CD4-positive, alpha-beta T cell treated with Interferon alpha-2 for 1 hour (primary cell): ENCODE measurements around the gene MMP20.
A peak's percentile ranks its signal among the peaks of the same experiment; 100 is the strongest.
"Not testable (repeated sequence)": the region's sequence is repeated elsewhere in the genome, so short reads cannot be mapped to it uniquely, and the experiment has no call there.

ENCODE experiments used
- DNase-seq, 2 donors: peaks; one replicate each; pipeline ENCODE4 v3.0.0-alpha.2; 2020 to 2022

The MMP20 gene, protein sequence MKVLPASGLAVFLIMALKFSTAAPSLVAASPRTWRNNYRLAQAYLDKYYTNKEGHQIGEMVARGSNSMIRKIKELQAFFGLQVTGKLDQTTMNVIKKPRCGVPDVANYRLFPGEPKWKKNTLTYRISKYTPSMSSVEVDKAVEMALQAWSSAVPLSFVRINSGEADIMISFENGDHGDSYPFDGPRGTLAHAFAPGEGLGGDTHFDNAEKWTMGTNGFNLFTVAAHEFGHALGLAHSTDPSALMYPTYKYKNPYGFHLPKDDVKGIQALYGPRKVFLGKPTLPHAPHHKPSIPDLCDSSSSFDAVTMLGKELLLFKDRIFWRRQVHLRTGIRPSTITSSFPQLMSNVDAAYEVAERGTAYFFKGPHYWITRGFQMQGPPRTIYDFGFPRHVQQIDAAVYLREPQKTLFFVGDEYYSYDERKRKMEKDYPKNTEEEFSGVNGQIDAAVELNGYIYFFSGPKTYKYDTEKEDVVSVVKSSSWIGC

GRCh38 chr11:102625177-102625576, at the start of gene MMP20:
Gene MMP20 (minus strand): TSS chr11:102625332. CDS start chr11:102625319, 13 bp downstream.
- no peak for DNase-seq

- DNase-seq = no peak
Observed at GRCh38 chr11:102669664-102670063, 44.5 kb upstream of the MMP20 start.

GRCh38 chr11:102666331-102666957, 41.3 kb upstream of the MMP20 start:
- peak in 1 of 2 donors; percentile 48 for DNase-seq

DNA sequence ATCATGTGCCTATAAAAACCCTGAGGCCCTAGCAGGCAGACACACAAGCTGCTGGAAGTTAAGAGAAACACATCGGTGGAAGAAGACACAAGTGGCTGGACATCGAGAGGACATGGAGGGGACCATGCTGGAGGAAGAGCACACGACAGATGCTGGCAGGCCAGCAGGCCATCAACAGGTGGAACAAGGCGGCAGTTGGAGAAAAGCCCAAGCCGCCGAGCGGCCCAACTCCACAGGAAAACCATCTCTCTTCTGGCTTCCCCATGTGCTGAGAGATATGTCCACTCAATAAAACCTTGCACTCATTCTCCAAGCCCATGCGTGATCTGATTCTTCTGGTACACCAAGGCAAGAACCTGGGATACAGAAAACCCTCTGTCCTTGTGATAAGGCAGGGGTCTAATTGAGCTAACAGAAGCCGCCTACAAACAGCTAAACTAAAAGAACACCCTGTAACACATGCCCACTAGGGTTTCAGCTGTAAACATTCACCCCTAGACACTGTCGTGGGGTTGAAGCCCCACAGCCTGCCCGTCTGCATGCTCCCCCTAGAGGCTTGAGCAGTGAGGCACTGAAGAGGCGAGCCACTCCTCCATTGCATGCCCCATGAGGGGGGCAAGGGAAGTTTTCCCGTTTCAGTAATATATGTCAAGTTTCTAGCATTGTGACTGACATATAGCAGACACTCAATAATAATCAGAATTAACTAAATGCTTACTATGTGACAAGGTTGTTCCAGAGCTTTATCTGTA, 39.0 kb upstream of the MMP20 start:
- DNase-seq = peak in 1 of 2 donors; percentile 18

- no peak for DNase-seq
Observed at GRCh38 chr11:102662607-102663006, 37.5 kb upstream of the MMP20 start.

DNA sequence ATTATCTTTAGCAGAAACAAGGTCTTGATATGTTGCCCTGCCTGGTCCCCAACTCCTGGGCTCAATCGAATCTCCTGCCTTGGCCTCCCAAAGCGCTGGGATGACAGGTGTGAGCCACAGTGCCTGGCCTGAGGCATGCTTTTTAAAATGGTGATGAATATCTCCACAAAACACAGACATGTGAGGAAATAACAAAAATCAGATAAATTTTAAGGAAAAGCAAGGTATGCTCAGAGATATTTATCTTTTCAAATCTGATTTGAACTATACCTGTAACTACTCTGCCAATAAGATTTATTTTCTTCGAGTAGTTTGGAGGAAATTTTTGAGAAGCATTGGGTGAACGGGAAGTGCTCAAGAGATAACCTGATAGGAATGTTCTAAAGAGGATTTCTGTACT, 35.9 kb upstream of the MMP20 start:
- DNase-seq = no peak

GRCh38 chr11:102656528-102656927, 31.4 kb upstream of the MMP20 start:
- no peak for DNase-seq

DNA sequence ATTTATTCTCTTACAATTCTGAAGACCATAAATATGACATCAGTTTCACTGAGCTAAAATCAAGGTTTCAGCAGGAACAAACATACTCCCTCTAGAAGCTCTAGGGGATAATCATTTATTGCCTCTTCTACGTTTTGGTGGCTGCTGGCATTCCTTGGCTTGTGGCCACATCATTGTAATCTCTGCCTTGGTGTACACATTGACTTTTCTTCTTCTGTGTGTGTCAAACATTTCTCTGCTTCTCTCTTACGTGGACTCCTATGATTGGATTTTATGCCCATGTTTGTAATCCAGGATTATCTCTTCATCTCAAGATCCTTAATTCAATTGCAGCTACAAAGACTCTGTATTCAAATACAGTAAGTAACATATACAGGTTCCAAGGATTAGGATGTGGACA, 30.4 kb upstream of the MMP20 start:
- DNase-seq = no peak

GRCh38 chr11:102654761-102655160, 29.6 kb upstream of the MMP20 start:
- DNase-seq = no peak

DNA sequence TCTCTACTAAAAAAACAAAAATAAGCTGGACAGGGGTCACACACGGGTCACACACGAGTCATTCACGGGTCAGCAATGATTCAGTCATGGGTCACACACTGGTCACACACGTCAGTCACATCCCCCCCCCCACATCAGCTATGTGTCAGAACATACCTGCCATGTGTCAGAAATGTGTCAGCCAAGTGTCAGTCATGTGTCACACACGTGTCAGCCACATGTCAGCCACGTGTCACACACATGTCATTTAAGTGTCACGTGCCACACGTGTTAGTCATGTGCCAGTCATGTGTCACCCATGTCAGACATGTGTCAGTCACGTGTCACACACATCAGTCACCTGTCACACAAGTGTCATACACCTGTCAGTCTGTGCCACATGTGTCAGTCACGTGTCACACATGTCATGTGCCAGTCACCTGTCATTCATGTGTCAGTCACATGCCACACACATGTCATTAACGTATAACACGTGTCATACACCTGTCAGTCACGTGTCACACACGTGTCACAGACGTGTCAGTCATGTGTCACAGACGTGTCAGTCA, 28.7 kb upstream of the MMP20 start:
- DNase-seq = no peak

- DNase-seq = no peak
Observed at GRCh38 chr11:102647430-102647829, 22.3 kb upstream of the MMP20 start.

- no peak for DNase-seq
Observed at GRCh38 chr11:102643941-102644340, 18.8 kb upstream of the MMP20 start.

GRCh38 chr11:102640946-102641345, 15.8 kb upstream of the MMP20 start:
- DNase-seq = no peak

- no peak for DNase-seq
Observed at GRCh38 chr11:102639656-102640055, 14.5 kb upstream of the MMP20 start.

- DNase-seq = no peak
Observed at GRCh38 chr11:102637731-102638130, 12.6 kb upstream of the MMP20 start.

DNA sequence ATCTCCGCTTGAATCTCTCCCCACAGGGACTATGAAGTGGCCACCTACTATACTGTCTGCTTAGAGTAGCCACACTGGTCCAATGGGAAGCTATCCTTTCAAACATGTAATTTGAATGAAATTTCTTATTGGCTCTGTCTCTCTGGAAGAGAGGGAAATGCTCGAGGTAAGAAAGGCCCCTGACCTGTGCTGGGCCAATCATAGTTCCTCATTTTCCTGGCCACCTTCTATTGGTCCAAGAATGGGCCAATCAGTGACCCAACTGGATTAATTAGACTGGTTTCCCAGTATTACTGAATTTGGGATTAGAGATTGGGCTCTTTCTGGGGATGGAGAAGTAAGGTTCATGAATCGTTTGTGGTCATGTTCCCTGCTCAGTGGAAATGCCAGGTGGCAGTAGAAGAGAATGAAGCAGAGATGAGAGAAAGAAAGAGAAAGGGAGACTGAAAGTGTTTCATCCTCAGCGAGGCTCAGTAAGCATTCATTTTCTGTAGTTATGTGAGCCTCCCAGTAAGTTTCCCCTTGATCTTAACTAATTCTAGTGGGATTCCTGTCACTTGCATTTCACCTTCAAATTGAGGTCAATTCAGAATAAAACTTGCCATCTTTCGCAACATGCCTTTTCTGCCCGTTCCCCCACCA, 8.4 kb upstream of the MMP20 start:
- no peak for DNase-seq

DNA sequence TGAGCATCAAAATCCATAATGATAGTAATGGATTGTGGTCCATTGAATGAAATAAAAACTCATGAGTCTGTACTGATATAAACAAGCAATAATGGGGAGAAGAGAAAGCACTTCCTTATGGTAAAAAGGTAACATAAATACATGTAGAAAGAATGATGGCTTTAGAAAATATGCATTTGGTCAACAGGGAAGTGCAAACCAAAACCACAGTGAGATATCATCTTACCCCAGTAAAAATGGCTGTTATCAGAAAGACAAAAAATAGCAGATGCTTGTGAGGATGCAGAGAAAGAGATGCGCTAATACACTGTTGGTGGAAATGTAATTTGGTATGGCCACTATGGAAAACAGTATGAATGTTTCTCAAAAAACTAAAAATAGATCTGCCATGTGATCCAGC, 6.9 kb upstream of the MMP20 start:
- DNase-seq = no peak

- no peak for DNase-seq
Observed at GRCh38 chr11:102630598-102631448, 5.7 kb upstream of the MMP20 start.

DNA sequence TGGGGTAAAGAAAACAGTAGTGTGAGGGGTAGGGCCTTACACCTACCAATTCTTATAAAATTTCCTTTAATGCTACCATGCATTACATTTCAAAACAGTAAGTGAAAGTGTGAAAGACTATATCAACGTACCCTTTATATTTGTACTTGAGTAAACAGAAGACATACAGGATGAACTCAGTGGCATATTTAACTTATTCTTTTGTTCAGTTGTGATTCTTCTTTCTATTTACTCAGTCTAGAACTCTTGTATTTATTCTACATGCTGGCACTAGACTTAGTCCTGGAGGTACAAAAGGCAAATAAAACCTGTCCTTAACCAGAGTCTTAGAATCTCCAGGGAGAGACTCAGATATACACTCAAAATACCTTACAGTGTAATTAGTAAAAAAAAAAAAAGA, 4.8 kb upstream of the MMP20 start:
- DNase-seq = not testable (repeated sequence)

- DNase-seq = no peak
Observed at GRCh38 chr11:102626676-102627075, 1.5 kb upstream of the MMP20 start.

GRCh38 chr11:102623998-102624397, 1.1 kb downstream of the MMP20 start:
- no peak for DNase-seq

DNA sequence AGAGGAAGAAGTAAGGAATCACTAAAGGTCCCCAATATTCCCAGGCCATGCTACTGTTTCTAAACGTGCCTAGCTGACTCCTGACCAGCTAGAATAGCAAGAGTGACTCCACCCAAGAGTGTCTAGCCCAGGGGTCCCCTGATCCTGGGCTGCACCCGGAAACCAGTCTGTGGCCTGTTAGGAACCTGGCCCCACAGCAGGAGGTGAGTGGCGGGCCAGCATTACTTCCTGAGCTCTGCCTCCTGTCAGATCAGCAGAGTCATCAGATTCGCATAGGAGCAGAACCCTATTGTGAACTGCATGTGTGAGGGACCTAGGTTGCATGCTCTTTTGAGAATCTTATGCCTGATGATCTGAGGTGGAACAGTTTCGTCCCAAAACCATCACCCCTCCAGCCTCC, 2.0 kb downstream of the MMP20 start:
- no peak for DNase-seq
